Keratinocyte (primary cell): ENCODE data around the gene SYPL1. TPM values are rescaled to one million over a fixed set of nuclear protein-coding genes. Genes with fewer than 3 reads are reported as not detected.

ENCODE experiments used
- DNase-seq: peaks from one replicate; pipeline ENCODE4 v3.0.0-alpha.2; 2011; ENCODE audit warnings: low read depth, missing footprints, low spot score
- FAIRE-seq: peaks from 2 replicates; lab custom pipeline; 2011; peaks lifted over from hg19 to GRCh38; lab: Jason Lieb, UNC
- H2AFZ ChIP-seq: 2 replicates; pipeline ENCODE4 v1.6.0; 2012; ENCODE audit warnings: low read length, control low read depth, inconsistent platforms; ENCODE audit not compliant: control insufficient read depth
- H3K27ac ChIP-seq: 2 replicates; pipeline ENCODE4 v1.5.1; 2011; ENCODE audit warnings: low read length; ENCODE audit not compliant: control insufficient read depth, insufficient read depth
- H3K27me3 ChIP-seq: 3 replicates; pipeline ENCODE4 v1.6.0; 2011; ENCODE audit warnings: low read length; ENCODE audit not compliant: control insufficient read depth, insufficient read depth; ENCODE audit errors: extremely low read depth
- H3K36me3 ChIP-seq, 2 experiments: 2 replicates in 1 of 2; 3 replicates in 1 of 2; pipeline ENCODE4 v1.5.1; 2011; ENCODE audit warnings: low read length in 2 of 2, mild to moderate bottlenecking in 1 of 2; ENCODE audit not compliant: control insufficient read depth in 2 of 2, insufficient read depth in 2 of 2; ENCODE audit errors: extremely low read depth in 1 of 2
- H3K4me1 ChIP-seq: 3 replicates; pipeline ENCODE4 v1.5.1; 2011; ENCODE audit warnings: low read length; ENCODE audit not compliant: control insufficient read depth, insufficient read depth; ENCODE audit errors: extremely low read depth
- H3K4me2 ChIP-seq: 3 replicates; pipeline ENCODE4 v1.6.0; 2011; ENCODE audit warnings: low read depth, low read length; ENCODE audit not compliant: control insufficient read depth, insufficient read depth; ENCODE audit errors: extremely low read depth
- H3K4me3 ChIP-seq, 3 experiments: fragments of 200-600 bp in 1 of 3; sonication (generic) in 1 of 3; 2 replicates in 2 of 3; 3 replicates in 1 of 3; pipeline ENCODE4 v1.5.1; 2011 to 2016; ENCODE audit warnings: low read length in 3 of 3, mild to moderate bottlenecking in 3 of 3, control low read depth in 2 of 3, inconsistent platforms in 1 of 3, low read depth in 1 of 3, mixed read lengths in 1 of 3, mixed run types in 1 of 3, moderate library complexity in 1 of 3; ENCODE audit not compliant: control insufficient read depth in 2 of 3, insufficient read depth in 2 of 3; ENCODE audit errors: extremely low read depth in 1 of 3
- H3K79me2 ChIP-seq: 2 replicates; pipeline ENCODE4 v1.6.0; 2012; ENCODE audit warnings: low read length; ENCODE audit not compliant: control insufficient read depth, insufficient read depth
- H3K9ac ChIP-seq: 3 replicates; pipeline ENCODE4 v1.6.0; 2011; ENCODE audit warnings: low read length; ENCODE audit not compliant: control insufficient read depth, insufficient read depth; ENCODE audit errors: extremely low read depth
- H3K9me1 ChIP-seq: 3 replicates; pipeline ENCODE4 v1.6.0; 2011; ENCODE audit warnings: low read length; ENCODE audit not compliant: control insufficient read depth, insufficient read depth; ENCODE audit errors: extremely low read depth
- H3K9me3 ChIP-seq: 2 replicates; pipeline ENCODE4 v1.5.1; 2012; ENCODE audit warnings: low read depth, low read length; ENCODE audit not compliant: control insufficient read depth
- H4K20me1 ChIP-seq: 3 replicates; pipeline ENCODE4 v1.6.0; 2011; ENCODE audit warnings: low read length; ENCODE audit not compliant: control insufficient read depth, insufficient read depth; ENCODE audit errors: extremely low read depth
- EZH2 ChIP-seq: IDR thresholded peaks from one replicate; pipeline ENCODE4 v1.6.1; 2012; ENCODE audit warnings: inconsistent platforms, mild to moderate bottlenecking, low read length, moderate library complexity
- dilution Hi-C: fragments of 300-500 bp; cut with MboI; formaldehyde crosslinking; loops from one replicate; pipeline ENCODE4 v1.7.0; 2020; ENCODE audit warnings: low sequenced_read_pairs; ENCODE audit not compliant: extremely low pct_ligation_motif_present
- polyA plus RNA-seq, 5 experiments: library from polyadenylated mRNA; depleted of rRNA in 3 of 5; stranded (reverse) in 3 of 5; stranded (forward) in 1 of 5; unstranded in 1 of 5; fragments of >200 nt; gene quantifications; 1 replicate in 1 of 5; 2 replicates in 3 of 5; 3 replicates in 1 of 5; pipeline versions ENCODE4 v1.2.1 to v1.2.3, GENCODE V29; 2011 to 2012; ENCODE audit warnings: missing spikeins in 2 of 5, low read depth in 1 of 5, low replicate concordance in 1 of 5
- TF ChIP-seq, protein P1 (sequence below), 3 experiments: IDR thresholded peaks in 1 of 3; conservative IDR thresholded peaks in 1 of 3; optimal IDR thresholded peaks in 1 of 3; 2 replicates in 2 of 3; 3 replicates in 1 of 3; pipeline versions ENCODE3 to v1.5.1; 2011; ENCODE audit warnings: low read length in 3 of 3, mild to moderate bottlenecking in 3 of 3, moderate library complexity in 2 of 3, control low read depth in 1 of 3, inconsistent platforms in 1 of 3; ENCODE audit not compliant: insufficient read depth in 2 of 3; ENCODE audit errors: extremely low read depth in 1 of 3

SYPL1 gene
- polyA plus RNA-seq, 1 donor (not counting 4 experiments of a cell fraction or from before 2014, with no cell fraction given) = 254 TPM

DNA sequence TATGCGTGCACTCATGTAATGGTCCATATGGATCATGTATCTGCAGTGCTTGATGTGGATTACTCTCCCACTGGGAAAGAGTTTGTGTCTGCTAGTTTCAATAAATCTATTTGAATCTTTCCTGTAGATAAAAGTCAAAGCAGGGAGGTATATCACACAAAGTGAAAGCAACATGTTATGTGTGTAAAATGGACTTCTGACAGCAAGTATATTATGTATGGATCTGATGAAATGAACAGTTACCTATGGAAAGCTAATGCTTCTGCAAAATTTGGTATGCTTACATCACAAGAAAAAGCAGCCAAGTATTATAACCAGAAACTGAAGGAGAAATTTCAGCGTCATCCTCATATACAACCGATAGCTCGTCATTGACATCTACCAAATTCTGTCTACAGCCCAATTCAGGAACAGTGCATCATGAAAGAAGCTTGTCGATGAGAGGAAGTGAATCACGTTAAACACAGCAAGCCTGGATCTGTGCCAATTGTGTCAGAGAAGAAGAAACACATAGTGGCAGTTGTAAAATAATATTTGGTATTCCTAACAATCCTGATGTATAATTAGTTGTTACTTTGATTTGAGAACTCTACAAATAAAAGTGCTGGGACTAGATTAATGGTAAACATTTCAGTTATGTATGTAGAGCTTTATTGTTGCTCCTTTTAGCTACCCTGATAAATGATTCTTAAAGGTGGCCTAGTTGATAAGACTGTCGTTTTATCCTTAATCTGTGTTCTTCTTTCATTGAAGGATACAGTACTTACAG is 14.2 kb upstream of the SYPL1 start:
- Histone ChIP-seq H3K4me2 (peak overlapping the region; percentile 33), H3K9ac (no peak overlapping the region), H3K27ac (no peak overlapping the region), H2AFZ (no peak overlapping the region), H3K4me3 (no peak overlapping the region), H3K27me3 (no peaks in the 10 kb centered on the region), H3K4me1 (peaks cover 5% of the 10 kb centered on the region), H3K36me3 (no peaks in the 10 kb centered on the region), H4K20me1 (no peaks in the 10 kb centered on the region), H3K9me3 (no peaks in the 10 kb centered on the region), H3K9me1 (no peaks in the 10 kb centered on the region), H3K79me2 (no peaks in the 10 kb centered on the region)
- TF ChIP-seq, protein P1, sequence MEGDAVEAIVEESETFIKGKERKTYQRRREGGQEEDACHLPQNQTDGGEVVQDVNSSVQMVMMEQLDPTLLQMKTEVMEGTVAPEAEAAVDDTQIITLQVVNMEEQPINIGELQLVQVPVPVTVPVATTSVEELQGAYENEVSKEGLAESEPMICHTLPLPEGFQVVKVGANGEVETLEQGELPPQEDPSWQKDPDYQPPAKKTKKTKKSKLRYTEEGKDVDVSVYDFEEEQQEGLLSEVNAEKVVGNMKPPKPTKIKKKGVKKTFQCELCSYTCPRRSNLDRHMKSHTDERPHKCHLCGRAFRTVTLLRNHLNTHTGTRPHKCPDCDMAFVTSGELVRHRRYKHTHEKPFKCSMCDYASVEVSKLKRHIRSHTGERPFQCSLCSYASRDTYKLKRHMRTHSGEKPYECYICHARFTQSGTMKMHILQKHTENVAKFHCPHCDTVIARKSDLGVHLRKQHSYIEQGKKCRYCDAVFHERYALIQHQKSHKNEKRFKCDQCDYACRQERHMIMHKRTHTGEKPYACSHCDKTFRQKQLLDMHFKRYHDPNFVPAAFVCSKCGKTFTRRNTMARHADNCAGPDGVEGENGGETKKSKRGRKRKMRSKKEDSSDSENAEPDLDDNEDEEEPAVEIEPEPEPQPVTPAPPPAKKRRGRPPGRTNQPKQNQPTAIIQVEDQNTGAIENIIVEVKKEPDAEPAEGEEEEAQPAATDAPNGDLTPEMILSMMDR (optimal IDR thresholded peaks at IDR 0.05 in 1 of 3, IDR thresholded peaks at IDR 0.05 in 1 of 3, conservative IDR thresholded peaks at IDR 0.05 in 1 of 3; ENCODE audit: extremely low read depth in 1 of 3, insufficient read depth in 2 of 3, low read length in 3 of 3) = no peak
- TF ChIP-seq EZH2 = no peak
- dilution Hi-C loops = no loop called here
- peak; percentile 63 for FAIRE-seq
- no peak for DNase-seq

DNA sequence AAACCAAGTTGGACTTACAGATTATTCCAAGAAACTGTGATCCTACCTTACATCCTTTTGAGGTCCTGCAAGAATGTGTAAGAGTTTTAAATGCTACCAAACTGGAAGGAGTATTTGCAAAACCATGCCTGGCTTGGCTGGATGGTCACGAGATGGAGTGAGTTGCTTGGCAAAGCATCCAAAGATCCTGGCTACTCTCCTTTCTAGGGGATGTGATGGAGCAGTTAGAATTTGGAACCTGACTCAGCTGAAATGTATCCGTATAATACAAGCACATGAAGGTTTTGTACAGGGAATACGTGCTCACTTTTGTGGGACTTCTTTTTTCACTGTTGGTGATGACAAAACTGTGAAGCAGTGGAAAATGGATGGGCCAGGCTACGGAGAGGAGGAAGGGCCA is 13.3 kb upstream of the SYPL1 start:
- no peaks in the 10 kb centered on the region for H3K27me3 ChIP-seq
- no peaks in the 10 kb centered on the region for H3K9me1 ChIP-seq
- H3K9me3 ChIP-seq = no peaks in the 10 kb centered on the region
- FAIRE-seq (peak; percentile 23), DNase-seq (no peak)
- H3K36me3 ChIP-seq = no peaks in the 10 kb centered on the region
- TF ChIP-seq, protein P1 (optimal IDR thresholded peaks at IDR 0.05 in 1 of 3, IDR thresholded peaks at IDR 0.05 in 1 of 3, conservative IDR thresholded peaks at IDR 0.05 in 1 of 3; ENCODE audit: extremely low read depth in 1 of 3, insufficient read depth in 2 of 3, low read length in 3 of 3) = no peak
- no peak for TF ChIP-seq EZH2
- peaks cover 5% of the 10 kb centered on the region for H3K4me1 ChIP-seq
- no peak overlapping the region for H3K27ac ChIP-seq
- H4K20me1 ChIP-seq = no peaks in the 10 kb centered on the region
- dilution Hi-C loops = no loop called here
- H3K9ac ChIP-seq = no peak overlapping the region
- no peak overlapping the region for H3K4me2 ChIP-seq
- H3K79me2 ChIP-seq = no peaks in the 10 kb centered on the region
- no peak overlapping the region for H3K4me3 ChIP-seq
- H2AFZ ChIP-seq = no peak overlapping the region
